Measurements from ENCODE around the gene GYS2.

The GYS2 gene

DNA sequence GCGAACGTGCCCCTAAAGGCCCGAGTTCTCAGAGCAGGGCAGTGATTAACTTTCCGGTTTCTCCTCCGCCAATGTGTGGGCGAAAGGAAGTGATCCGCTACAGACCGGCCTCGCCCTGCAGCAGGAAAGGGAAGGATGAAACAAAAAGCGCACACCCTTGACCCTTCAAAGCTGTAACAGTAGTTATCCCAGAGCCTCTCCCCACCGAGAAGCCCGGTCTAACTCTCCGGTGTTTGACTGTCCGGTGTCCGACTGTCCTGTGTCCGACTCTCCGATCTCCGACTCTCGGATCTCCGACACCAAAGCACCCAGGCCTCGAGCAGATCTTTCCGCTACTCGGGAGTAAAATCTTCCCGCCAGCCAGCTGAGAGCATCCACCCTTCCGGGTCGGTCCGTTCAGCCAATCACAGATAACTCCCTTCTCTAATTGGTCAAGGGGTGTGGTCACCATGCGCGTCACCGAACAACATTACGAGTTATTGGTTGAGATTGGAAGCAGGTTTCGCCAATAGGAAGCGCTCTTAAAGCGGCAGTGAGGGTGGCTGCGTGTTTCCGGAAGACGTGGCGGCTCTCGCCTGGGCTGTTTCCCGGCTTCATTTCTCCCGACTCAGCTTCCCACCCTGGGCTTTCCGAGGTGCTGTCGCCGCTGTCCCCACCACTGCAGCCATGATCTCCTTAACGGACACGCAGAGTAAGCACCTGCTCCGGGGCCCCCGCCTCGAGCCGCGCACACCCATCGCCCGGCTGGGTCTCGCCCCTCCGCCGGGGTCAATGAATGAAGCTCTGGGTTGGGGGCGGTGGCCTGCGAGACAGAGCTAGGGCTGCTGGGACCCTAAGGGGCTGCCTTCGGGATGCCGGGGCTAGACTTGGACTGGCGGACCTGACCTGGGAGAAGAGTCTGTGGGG lies 103.1 kb downstream of the GYS2 start, which contains the start of the genes GOLT1B and RECQL:
Gene GOLT1B (plus strand): TSS at position 532 of the 906 bp plus-strand sequence. CDS start 135 bp downstream, at position 667.
Gene RECQL (minus strand): TSS at position 378 of the 906 bp plus-strand sequence. CDS start 2,065 bp downstream, outside the sequence.
- DNase-seq: peak; percentile 38

GRCh38 chr12:21500786-21501257 lies 103.8 kb downstream of the GYS2 start:
- DNase-seq: no peak

GRCh38 chr12:21499765-21500164 lies 104.9 kb downstream of the GYS2 start:
- no peak for DNase-seq

Data from 8988T (cell line).